H1 (cell line): ENCODE measurements around the gene SCG3. TPM values are rescaled to one million over a fixed set of nuclear protein-coding genes. Genes with fewer than 3 reads are reported as not detected.

ENCODE experiments used
- CTCF ChIA-PET: fragments of 300-600 bp; sonication (Branson Sonifier 250); formaldehyde crosslinking; loops from one replicate; lab custom pipeline; 2021; ENCODE audit not compliant: partially characterized antibody; lab: Charles Lee
- POLR2A ChIA-PET: fragments of 300-600 bp; sonication (Branson Sonifier 250); formaldehyde crosslinking; loops from one replicate; lab custom pipeline; 2021; ENCODE audit warnings: inconsistent platforms; ENCODE audit not compliant: partially characterized antibody; lab: Charles Lee
- DNase-seq, 2 experiments: peaks; one replicate each; pipeline versions ENCODE4 v3.0.0 to v3.0.0-alpha.2; 2010 to 2022; ENCODE audit warnings: low spot score in 2 of 2, low read depth in 1 of 2, mixed read lengths in 1 of 2
- FAIRE-seq: peaks from 2 replicates; lab custom pipeline; 2011; peaks lifted over from hg19 to GRCh38; lab: Jason Lieb, UNC
- H2AFZ ChIP-seq: 2 replicates; pipeline ENCODE4 v1.8.1; 2012; ENCODE audit warnings: low read length, inconsistent platforms
- H2AK5ac ChIP-seq: 2 replicates; pipeline ENCODE4 v1.6.1; 2013; ENCODE audit warnings: low read depth, low read length
- H2BK120ac ChIP-seq: replicated peaks from 2 replicates; pipeline ENCODE3; 2013; ENCODE audit warnings: low read depth, low read length, inconsistent platforms
- H2BK12ac ChIP-seq: 2 replicates; pipeline ENCODE4 v1.6.1; 2013; ENCODE audit warnings: low read depth, low read length
- H2BK15ac ChIP-seq: 2 replicates; pipeline ENCODE4 v1.6.1; 2013; ENCODE audit warnings: low read length
- H2BK20ac ChIP-seq: 2 replicates; pipeline ENCODE4 v1.6.1; 2013; ENCODE audit warnings: low read length
- H2BK5ac ChIP-seq: 2 replicates; pipeline ENCODE4 v1.6.1; 2013; ENCODE audit warnings: low read depth, low read length
- H3K14ac ChIP-seq: 2 replicates; pipeline ENCODE4 v1.6.1; 2013; ENCODE audit warnings: inconsistent platforms; ENCODE audit not compliant: insufficient read length
- H3K18ac ChIP-seq: 2 replicates; pipeline ENCODE4 v1.6.1; 2013; ENCODE audit warnings: low read length; ENCODE audit errors: extremely low read depth
- H3K23ac ChIP-seq: 2 replicates; pipeline ENCODE4 v1.6.1; 2013; ENCODE audit warnings: inconsistent platforms; ENCODE audit not compliant: insufficient read length
- H3K23me2 ChIP-seq: 2 replicates; pipeline ENCODE4 v1.6.1; 2013; ENCODE audit warnings: low read depth, low read length
- H3K27ac ChIP-seq: 2 replicates; pipeline ENCODE4 v1.6.1; 2011; ENCODE audit warnings: low read depth, low read length, inconsistent platforms
- H3K27me3 ChIP-seq, 4 experiments: replicated peaks in 1 of 4; 1 replicate in 1 of 4; 2 replicates in 3 of 4; pipeline versions ENCODE4 v1.6.1 to v1.8.1; 2011 to 2013; ENCODE audit warnings: low read length in 3 of 4, mild to moderate bottlenecking in 3 of 4, inconsistent platforms in 2 of 4, mixed read lengths in 2 of 4, moderate library complexity in 1 of 4; ENCODE audit not compliant: control insufficient read depth in 3 of 4, insufficient read depth in 3 of 4; ENCODE audit errors: extremely low read depth in 1 of 4
- H3K36me3 ChIP-seq, 4 experiments: 2 replicates each; pipeline versions ENCODE4 v1.6.1 to v1.8.1; 2011 to 2013; ENCODE audit warnings: mild to moderate bottlenecking in 4 of 4, low read length in 3 of 4, moderate library complexity in 2 of 4, control low read depth in 1 of 4, inconsistent platforms in 1 of 4; ENCODE audit not compliant: insufficient read depth in 4 of 4, control insufficient read depth in 2 of 4
- H3K4ac ChIP-seq: replicated peaks from 2 replicates; pipeline ENCODE3; 2013; ENCODE audit warnings: low read length, low read depth, mixed read lengths, inconsistent platforms; ENCODE audit not compliant: insufficient read length
- H3K4me1 ChIP-seq, 4 experiments: replicated peaks in 1 of 4; 1 replicate in 1 of 4; 2 replicates in 3 of 4; pipeline versions ENCODE4 v1.6.1 to v1.8.1; 2011 to 2013; ENCODE audit warnings: low read length in 3 of 4, inconsistent platforms in 2 of 4, mixed read lengths in 1 of 4; ENCODE audit not compliant: insufficient read depth in 4 of 4, control insufficient read depth in 3 of 4
- H3K4me2 ChIP-seq, 2 experiments: 2 replicates each; pipeline versions ENCODE4 v1.6.1 to v1.8.1; 2011 to 2013; ENCODE audit warnings: low read depth in 2 of 2, low read length in 2 of 2, control low read depth in 1 of 2, inconsistent platforms in 1 of 2, mild to moderate bottlenecking in 1 of 2; ENCODE audit not compliant: insufficient read depth in 1 of 2
- H3K4me3 ChIP-seq, 4 experiments: fragments of 200-600, 300-600 bp in 1 of 4; sonication (generic), shearing (Covaris generic), sonication (Bioruptor Twin) in 1 of 4; 2 replicates each; pipeline versions ENCODE4 v1.5.1 to v1.8.1; 2011 to 2016; ENCODE audit warnings: low read length in 4 of 4, low read depth in 3 of 4, control low read depth in 2 of 4, inconsistent platforms in 2 of 4, mild to moderate bottlenecking in 2 of 4, mixed read lengths in 1 of 4, moderate library complexity in 1 of 4; ENCODE audit not compliant: insufficient read depth in 2 of 4; ENCODE audit errors: extremely low read depth in 1 of 4
- H3K56ac ChIP-seq: replicated peaks from 2 replicates; pipeline ENCODE3; 2013; ENCODE audit warnings: low read depth, mild to moderate bottlenecking, mixed read lengths, low read length, inconsistent platforms; ENCODE audit not compliant: insufficient read length
- H3K79me1 ChIP-seq: 2 replicates; pipeline ENCODE4 v1.6.1; 2013; ENCODE audit warnings: low read depth, low read length, control low read depth
- H3K79me2 ChIP-seq, 2 experiments: 2 replicates each; pipeline versions ENCODE4 v1.6.1 to v1.8.1; 2012 to 2013; ENCODE audit warnings: low read length in 2 of 2, mild to moderate bottlenecking in 2 of 2, inconsistent platforms in 1 of 2; ENCODE audit not compliant: insufficient read depth in 2 of 2, control insufficient read depth in 1 of 2
- H3K9ac ChIP-seq, 4 experiments: replicated peaks in 1 of 4; 1 replicate in 1 of 4; 2 replicates in 3 of 4; pipeline versions ENCODE4 v1.6.1 to v1.8.1; 2011 to 2013; ENCODE audit warnings: low read depth in 3 of 4, low read length in 3 of 4, control low read depth in 2 of 4, mild to moderate bottlenecking in 2 of 4, moderate library complexity in 2 of 4, inconsistent platforms in 1 of 4; ENCODE audit errors: extremely low read depth in 1 of 4
- H3K9me3 ChIP-seq, 2 experiments: 2 replicates each; pipeline versions ENCODE4 v1.6.1 to v1.8.1; 2012 to 2013; ENCODE audit warnings: mild to moderate bottlenecking in 2 of 2, moderate library complexity in 2 of 2, control low read depth in 1 of 2, inconsistent platforms in 1 of 2, low read depth in 1 of 2, low read length in 1 of 2, mixed read lengths in 1 of 2; ENCODE audit not compliant: insufficient read depth in 2 of 2
- H4K20me1 ChIP-seq, 2 experiments: replicated peaks in 1 of 2; 2 replicates each; pipeline versions ENCODE3 to v1.8.1; 2011 to 2013; ENCODE audit warnings: inconsistent platforms in 2 of 2, low read length in 2 of 2, mild to moderate bottlenecking in 1 of 2; ENCODE audit not compliant: insufficient read depth in 2 of 2, control insufficient read depth in 1 of 2
- H4K5ac ChIP-seq: 2 replicates; pipeline ENCODE4 v1.6.1; 2013; ENCODE audit warnings: low read length, low read depth, mixed read lengths, inconsistent platforms; ENCODE audit not compliant: insufficient read length
- H4K8ac ChIP-seq: 2 replicates; pipeline ENCODE4 v1.8.0; 2013; ENCODE audit warnings: mild to moderate bottlenecking, moderate library complexity, low read length, inconsistent platforms; ENCODE audit not compliant: insufficient read depth; ENCODE audit errors: extremely low read depth
- H4K91ac ChIP-seq: replicated peaks from 2 replicates; pipeline ENCODE3; 2013; ENCODE audit warnings: low read length, mixed read lengths, inconsistent platforms; ENCODE audit not compliant: insufficient read length
- ATF2 ChIP-seq: IDR thresholded peaks from 2 replicates; pipeline ENCODE4 v1.6.1; 2012; ENCODE audit warnings: low read length, inconsistent platforms
- ATF3 ChIP-seq: IDR thresholded peaks from 2 replicates; pipeline ENCODE4 v1.6.1; 2011; ENCODE audit warnings: low read depth, mild to moderate bottlenecking, low read length; ENCODE audit not compliant: insufficient read depth
- CTBP2 ChIP-seq: IDR thresholded peaks from 2 replicates; pipeline ENCODE4 v1.7.0; 2011; ENCODE audit warnings: borderline replicate concordance, mild to moderate bottlenecking, moderate library complexity, mixed read lengths, low read length; ENCODE audit not compliant: insufficient read depth, insufficient read length
- CTCF ChIP-seq, 3 experiments: IDR thresholded peaks; 1 replicate in 2 of 3; 2 replicates in 1 of 3; pipeline versions ENCODE4 v1.5.1 to v1.6.1; 2011; ENCODE audit warnings: low read length in 3 of 3, mild to moderate bottlenecking in 3 of 3, inconsistent platforms in 2 of 3, low read depth in 1 of 3, moderate library complexity in 1 of 3; ENCODE audit not compliant: insufficient read depth in 1 of 3; ENCODE audit errors: control extremely low read depth in 1 of 3
- MAFK ChIP-seq: IDR thresholded peaks from 2 replicates; pipeline ENCODE4 v1.6.1; 2012; ENCODE audit warnings: low read depth, mild to moderate bottlenecking, improper control_type of control experiment, low read length
- POLR2A ChIP-seq, 2 experiments: IDR thresholded peaks; 1 replicate in 1 of 2; 2 replicates in 1 of 2; pipeline ENCODE4 v1.6.1; 2011; ENCODE audit warnings: low read depth in 2 of 2, low read length in 2 of 2, mild to moderate bottlenecking in 2 of 2; ENCODE audit errors: control extremely low read depth in 1 of 2
- RNF2 ChIP-seq: fragments of 200-900, 300-1000 bp; sonication (generic); IDR thresholded peaks from 2 replicates; pipeline ENCODE4 v1.7.1; 2016; ENCODE audit warnings: borderline replicate concordance, low read depth, mild to moderate bottlenecking, antibody characterized with exemption, low read length; ENCODE audit not compliant: poor library complexity, severe bottlenecking; ENCODE audit errors: missing control alignments
- SP1 ChIP-seq: IDR thresholded peaks from 2 replicates; pipeline ENCODE4 v1.6.1; 2011; ENCODE audit warnings: low read depth, low read length
- TCF12 ChIP-seq: IDR thresholded peaks from 2 replicates; pipeline ENCODE4 v1.6.1; 2011; ENCODE audit warnings: low read depth, mild to moderate bottlenecking, low read length
- WGBS, 2 experiments: shearing (Covaris generic) in 1 of 2; methylation state at CpG; one replicate each; pipeline versions ENCODE4 v1.1.6 to v1.1.7; 2013 to 2015; ENCODE audit warnings: low lambda C conversion rate in 2 of 2, mixed read lengths in 2 of 2, inconsistent platforms in 1 of 2, low coverage in 1 of 2, missing lambda C conversion rate in 1 of 2; ENCODE audit not compliant: insufficient replicate concordance in 2 of 2, insufficient coverage in 1 of 2, insufficient read length in 1 of 2; ENCODE audit errors: extremely low coverage in 1 of 2, missing lambda C conversion rate in 1 of 2; 5-methylcytosine and 5-hydroxymethylcytosine counted together
- polyA plus RNA-seq, 7 experiments: library from polyadenylated mRNA; depleted of rRNA in 3 of 7; stranded (reverse) in 5 of 7; unstranded in 2 of 7; fragments of >200 nt in 5 of 7; fragments of 200-250 nt in 2 of 7; gene quantifications; 1 replicate in 5 of 7; 2 replicates in 1 of 7; 4 replicates in 1 of 7; pipeline versions ENCODE4 v1.2.1 to v1.2.3, GENCODE V29; 2011 to 2013; ENCODE audit warnings: missing spikeins in 2 of 7, mixed read lengths in 2 of 7
- total RNA-seq: library from RNA; stranded (reverse); fragmentation: NEBNext Ultra II Directional; extraction: Animal tissue kit (Norgen Biotek cat#: 25700); gene quantifications from 2 replicates; pipeline ENCODE4 v1.2.1, GENCODE V29; 2021

Gene SCG3
- total and polyA plus RNA-seq, 2 of the 8 experiments (the other 6 are each of a cell fraction or from before 2014, with no cell fraction given) = 5.2 to 45.9 TPM

- H3K4ac ChIP-seq = no peak overlapping the region
- no peak overlapping the region for H2BK15ac ChIP-seq
- no peaks in the 10 kb centered on the region for H3K23me2 ChIP-seq
- DNase-seq = no peak
- H3K36me3 ChIP-seq = no peaks in the 10 kb centered on the region
- H2BK120ac ChIP-seq = no peak overlapping the region
- H3K4me1 ChIP-seq = no peaks in the 10 kb centered on the region
- H4K8ac ChIP-seq = no peak overlapping the region
- FAIRE-seq = no peak
- H2BK5ac ChIP-seq = no peak overlapping the region
- no peak overlapping the region for H2BK12ac ChIP-seq
- POLR2A ChIA-PET = no interaction called here
- H4K5ac ChIP-seq = no peak overlapping the region
- no peak overlapping the region for H3K14ac ChIP-seq
- H3K27ac ChIP-seq = no peak overlapping the region
- no peak overlapping the region for H3K23ac ChIP-seq
- H3K79me1 ChIP-seq = no peaks in the 10 kb centered on the region
- no peak overlapping the region for H3K9ac ChIP-seq
- no peaks in the 10 kb centered on the region for H3K9me3 ChIP-seq
- no peak overlapping the region for H3K4me2 ChIP-seq
- no peaks in the 10 kb centered on the region for H3K79me2 ChIP-seq
- no peak overlapping the region for H2BK20ac ChIP-seq
- no peaks in the 10 kb centered on the region for H3K27me3 ChIP-seq
- H2AK5ac ChIP-seq = no peak overlapping the region
- no peak overlapping the region for H3K56ac ChIP-seq
- no peak overlapping the region for H2AFZ ChIP-seq
- H4K91ac ChIP-seq = no peak overlapping the region
- H4K20me1 ChIP-seq = no peaks in the 10 kb centered on the region
- H3K4me3 ChIP-seq = no peak overlapping the region
- 83% methylated on average over 3 of the region's 3 CpGs; no CpG with 5 or more reads in 1 of the 2 experiments for WGBS, 2 experiments
- CTCF ChIA-PET = interaction anchor here (1.0 to 8.8 kb wide), 3 partner anchors 10 to 129 kb away, joined by 3 to 243 read pairs (median 4); no protein-coding TSS in a partner anchor
- H3K18ac ChIP-seq = no peak overlapping the region
- TF ChIP-seq CTBP2 = no peak
- no peak for TF ChIP-seq CTCF (IDR thresholded peaks at IDR 0.05; ENCODE audit: control extremely low read depth in 1 of 3, insufficient read depth in 1 of 3, low read depth in 1 of 3, low read length in 3 of 3)
- TF ChIP-seq POLR2A (IDR thresholded peaks at IDR 0.05; ENCODE audit: control extremely low read depth in 1 of 2, low read depth in 2 of 2, low read length in 2 of 2) = no peak
- no peak for TF ChIP-seq TCF12
- no peak for TF ChIP-seq ATF2
- TF ChIP-seq MAFK = no peak
- no peak for TF ChIP-seq RNF2
- no peak for TF ChIP-seq SP1
- no peak for TF ChIP-seq ATF3
Measured at GRCh38 chr15:51647128-51647562, 34.2 kb upstream of the SCG3 start.
